Endothelial cell of umbilical vein (primary cell): ENCODE results near the gene BARX1. TPM values are rescaled to one million over a fixed set of nuclear protein-coding genes. Genes with fewer than 3 reads are reported as not detected.

Source experiments
- BruUV-seq: library from RNA; stranded (reverse); fragments of 400-500 nt; replicated peaks from 2 replicates; lab custom pipeline; 2021; lab: Mats Ljungman, UMichigan
- CTCF ChIA-PET: fragments of 300-600, 350-600 bp; sonication (Branson Sonifier 250); formaldehyde crosslinking; loops from one replicate; lab custom pipeline; 2021; ENCODE audit warnings: antibody characterized with exemption, inconsistent platforms; lab: Charles Lee
- POLR2A ChIA-PET: fragments of 300-600, 350-600 bp; sonication (Branson Sonifier 250); formaldehyde crosslinking; loops from one replicate; lab custom pipeline; 2021; ENCODE audit warnings: antibody characterized with exemption, inconsistent platforms; lab: Charles Lee
- DNase-seq: peaks from one replicate; pipeline ENCODE4 v3.0.0-alpha.2; 2011; ENCODE audit warnings: low read depth, low spot score
- FAIRE-seq: peaks from 2 replicates; lab custom pipeline; 2011; peaks lifted over from hg19 to GRCh38; lab: Jason Lieb, UNC
- H2AFZ ChIP-seq: 2 replicates; pipeline ENCODE4 v1.6.0; 2012; ENCODE audit warnings: low read depth, low read length, control low read depth, inconsistent platforms
- H3K27ac ChIP-seq: 2 replicates; pipeline ENCODE4 v1.5.1; 2011; ENCODE audit warnings: low read depth, mild to moderate bottlenecking, control low read depth, low read length, moderate library complexity; ENCODE audit not compliant: insufficient read depth
- H3K27me3 ChIP-seq, 2 experiments: 2 replicates each; pipeline versions ENCODE4 v1.6.0 to v1.6.1; 2011; ENCODE audit warnings: low read length in 2 of 2, mixed read lengths in 1 of 2; ENCODE audit not compliant: control insufficient read depth in 2 of 2, insufficient read depth in 2 of 2
- H3K36me3 ChIP-seq, 2 experiments: 2 replicates in 1 of 2; 3 replicates in 1 of 2; pipeline ENCODE4 v1.5.1; 2011; ENCODE audit warnings: low read length in 2 of 2, mild to moderate bottlenecking in 1 of 2, moderate library complexity in 1 of 2; ENCODE audit not compliant: control insufficient read depth in 2 of 2, insufficient read depth in 2 of 2; ENCODE audit errors: extremely low read depth in 1 of 2
- H3K4me1 ChIP-seq: 3 replicates; pipeline ENCODE4 v1.5.1; 2011; ENCODE audit warnings: mild to moderate bottlenecking, low read length; ENCODE audit not compliant: control insufficient read depth, insufficient read depth; ENCODE audit errors: extremely low read depth
- H3K4me2 ChIP-seq: 2 replicates; pipeline ENCODE4 v1.6.1; 2011; ENCODE audit warnings: low read length, control low read depth, mixed read lengths; ENCODE audit not compliant: insufficient read depth
- H3K4me3 ChIP-seq, 3 experiments: fragments of 200-600 bp in 1 of 3; sonication (generic), shearing (Covaris generic) in 1 of 3; replicated peaks in 1 of 3; 2 replicates each; pipeline ENCODE4 v1.5.1; 2011 to 2016; ENCODE audit warnings: control low read depth in 3 of 3, low read length in 3 of 3, mild to moderate bottlenecking in 2 of 3, inconsistent platforms in 1 of 3, low read depth in 1 of 3, moderate library complexity in 1 of 3; ENCODE audit not compliant: insufficient read depth in 1 of 3
- H3K79me2 ChIP-seq: 2 replicates; pipeline ENCODE4 v1.6.0; 2012; ENCODE audit warnings: low read length, inconsistent platforms; ENCODE audit not compliant: control insufficient read depth, insufficient read depth
- H3K9ac ChIP-seq: replicated peaks from 2 replicates; pipeline ENCODE3; 2011; ENCODE audit warnings: low read length, control low read depth; ENCODE audit not compliant: insufficient read depth; ENCODE audit errors: extremely low read depth
- H3K9me1 ChIP-seq: replicated peaks from 3 replicates; pipeline ENCODE4 v1.6.0; 2011; ENCODE audit warnings: mild to moderate bottlenecking, low read length; ENCODE audit not compliant: control insufficient read depth, insufficient read depth; ENCODE audit errors: extremely low read depth
- H3K9me3 ChIP-seq: replicated peaks from 2 replicates; pipeline ENCODE4 v1.5.1; 2012; ENCODE audit warnings: low read length, inconsistent platforms; ENCODE audit not compliant: control insufficient read depth, insufficient read depth
- H4K20me1 ChIP-seq: replicated peaks from 2 replicates; pipeline ENCODE3; 2011; ENCODE audit warnings: mild to moderate bottlenecking, low read length; ENCODE audit not compliant: control insufficient read depth, insufficient read depth; ENCODE audit errors: extremely low read depth
- CTCF ChIP-seq, 2 donors: IDR thresholded peaks; 1 replicate in 1 of 2; 2 replicates in 1 of 2; pipeline ENCODE4 v1.5.1; 2011; ENCODE audit warnings: low read length in 2 of 2, mild to moderate bottlenecking in 2 of 2, moderate library complexity in 2 of 2, control low read depth in 1 of 2, inconsistent platforms in 1 of 2, low read depth in 1 of 2; ENCODE audit not compliant: insufficient read depth in 1 of 2; ENCODE audit errors: extremely low read depth in 1 of 2
- EZH2 ChIP-seq: IDR thresholded peaks from 2 replicates; pipeline ENCODE4 v1.6.1; 2012; ENCODE audit warnings: borderline replicate concordance, low read depth, mild to moderate bottlenecking, moderate library complexity, low read length, inconsistent platforms; ENCODE audit not compliant: severe bottlenecking
- FOS ChIP-seq: IDR thresholded peaks from 2 replicates; pipeline ENCODE4 v1.6.1; 2011; ENCODE audit warnings: mild to moderate bottlenecking, low read length, moderate library complexity, borderline replicate concordance; ENCODE audit not compliant: insufficient read depth
- GATA2 ChIP-seq: IDR thresholded peaks from 2 replicates; pipeline ENCODE4 v1.7.0; 2011; ENCODE audit warnings: low read depth, mild to moderate bottlenecking, moderate library complexity, mixed read lengths, low read length; ENCODE audit not compliant: insufficient read length, insufficient read depth
- JUN ChIP-seq: IDR thresholded peaks from 2 replicates; pipeline ENCODE4 v1.6.1; 2011; ENCODE audit warnings: borderline replicate concordance, low read depth; ENCODE audit not compliant: insufficient read length, insufficient read depth
- MAX ChIP-seq: IDR thresholded peaks from 2 replicates; pipeline ENCODE4 v1.6.1; 2011; ENCODE audit not compliant: insufficient read depth, insufficient read length
- MYC ChIP-seq: IDR thresholded peaks from one replicate; pipeline ENCODE4 v1.6.1; 2011; ENCODE audit warnings: mild to moderate bottlenecking, low read depth, low read length
- POLR2A ChIP-seq: IDR thresholded peaks from 2 replicates; pipeline ENCODE4 v1.6.1; 2012; ENCODE audit warnings: low read depth, mild to moderate bottlenecking, control low read depth, low read length
- POLR2AphosphoS5 ChIP-seq: IDR thresholded peaks from 2 replicates; pipeline ENCODE4 v1.6.1; 2012; ENCODE audit warnings: low read depth, mild to moderate bottlenecking, control low read depth, low read length, moderate library complexity; ENCODE audit not compliant: insufficient read depth
- dilution Hi-C: fragments of 300-500 bp; cut with MboI; formaldehyde crosslinking; loops from one replicate; pipeline ENCODE4 v1.15.0; 2019; ENCODE audit warnings: low sequenced_read_pairs; ENCODE audit not compliant: extremely low pct_ligation_motif_present
- intact Hi-C: fragments of 100-400 bp; cut with micrococcal nuclease; formaldehyde crosslinking; loops from one replicate; pipeline ENCODE4 v1.10.0; 2022
- polyA plus RNA-seq, 4 experiments: library from polyadenylated mRNA; depleted of rRNA in 3 of 4; stranded (reverse) in 3 of 4; unstranded in 1 of 4; fragments of >200 nt; gene quantifications; 2 replicates each; pipeline versions ENCODE4 v1.2.1 to v1.2.3, GENCODE V29; 2011 to 2012; ENCODE audit warnings: missing spikeins in 1 of 4
- total RNA-seq: library from RNA; stranded (reverse); gene quantifications from 2 replicates; pipeline ENCODE4 v1.2.3, GENCODE V29; 2021

The BARX1 gene
- total and polyA plus RNA-seq, 2 donors (not counting 3 experiments of a cell fraction or from before 2014, with no cell fraction given) = not detected

GRCh38 chr9:93929231-93929630 lies 25.9 kb downstream of the BARX1 start:
- dilution Hi-C loops (no loop called here), intact Hi-C loops (no loop called here)
- no peak overlapping the region for H3K4me3 ChIP-seq
- no peaks in the 10 kb centered on the region for H3K4me1 ChIP-seq
- H3K9me1 ChIP-seq = no peaks in the 10 kb centered on the region
- no peaks in the 10 kb centered on the region for H3K79me2 ChIP-seq
- no peaks in the 10 kb centered on the region for H3K9me3 ChIP-seq
- H4K20me1 ChIP-seq = no peaks in the 10 kb centered on the region
- H3K4me2 ChIP-seq = no peak overlapping the region
- no peak for FAIRE-seq
- TF ChIP-seq FOS (no peak), POLR2AphosphoS5 (no peak), CTCF (IDR thresholded peaks at IDR 0.05; ENCODE audit: extremely low read depth in 1 of 2, insufficient read depth in 1 of 2, low read depth in 1 of 2, low read length in 2 of 2) (no peak), MYC (no peak), MAX (no peak), JUN (no peak), POLR2A (no peak), EZH2 (no peak), GATA2 (no peak)
- H2AFZ ChIP-seq = no peak overlapping the region
- BruUV-seq = no TSS peak
- ChIA-PET POLR2A (no interaction called here), CTCF (interaction anchor here (1.1 kb wide), 1 partner anchor 16 kb away, joined by 3 read pairs; no protein-coding TSS in a partner anchor)
- H3K27me3 ChIP-seq = peaks cover 5% of the 10 kb centered on the region in 2 experiments
- no peak for DNase-seq
- H3K27ac ChIP-seq = no peak overlapping the region
- no peak overlapping the region for H3K9ac ChIP-seq
- no peaks in the 10 kb centered on the region for H3K36me3 ChIP-seq
